IMR-90 (cell line): ENCODE results near the gene GPR171. TPM values are rescaled to one million over a fixed set of nuclear protein-coding genes. Genes with fewer than 3 reads are reported as not detected.

Experiments used
- ATAC-seq: fragments of 200-7000 bp; cut with Tn5 transposase; 2 replicates; pipeline ENCODE4 v1.9.1; 2020; ENCODE audit warnings: low read depth, mild to moderate bottlenecking, moderate library complexity
- BruUV-seq: library from RNA; stranded (reverse); fragments of 400-500 nt; replicated peaks from 2 replicates; lab custom pipeline; 2021; lab: Mats Ljungman, UMichigan
- CTCF ChIA-PET: fragments of 300-600 bp; formaldehyde crosslinking; extraction: SDS; loops from one replicate; lab custom pipeline; 2021; ENCODE audit warnings: antibody characterized with exemption; lab: Yijun Ruan, JAX
- POLR2A ChIA-PET: fragments of 300-600 bp; sonication (Branson Sonifier 250); formaldehyde crosslinking; loops from one replicate; lab custom pipeline; 2022; ENCODE audit warnings: antibody characterized with exemption; ENCODE audit not compliant: unreplicated experiment; lab: Charles Lee
- DNase-seq: peaks from one replicate; pipeline ENCODE4 v3.0.0; 2013
- H2AFZ ChIP-seq: replicated peaks from 2 replicates; pipeline ENCODE3; 2013; ENCODE audit warnings: low read length, mild to moderate bottlenecking; ENCODE audit not compliant: poor library complexity
- H2AK5ac ChIP-seq: 2 replicates; pipeline ENCODE4 v1.6.1; 2013; ENCODE audit warnings: low read depth, low read length, inconsistent platforms
- H2AK9ac ChIP-seq: replicated peaks from 2 replicates; pipeline ENCODE3; 2013; ENCODE audit warnings: mild to moderate bottlenecking, low read depth, low read length, moderate library complexity; ENCODE audit not compliant: poor library complexity
- H2BK120ac ChIP-seq: 2 replicates; pipeline ENCODE4 v1.6.1; 2013; ENCODE audit warnings: low read depth, low read length, inconsistent platforms
- H2BK15ac ChIP-seq: 3 replicates; pipeline ENCODE4 v1.6.1; 2013; ENCODE audit warnings: low read depth, low read length, inconsistent platforms
- H2BK20ac ChIP-seq: 2 replicates; pipeline ENCODE4 v1.6.1; 2013; ENCODE audit warnings: low read depth, mild to moderate bottlenecking, inconsistent platforms, low read length, moderate library complexity
- H2BK5ac ChIP-seq: 2 replicates; pipeline ENCODE4 v1.6.1; 2013; ENCODE audit warnings: mild to moderate bottlenecking, low read depth, low read length, inconsistent platforms; ENCODE audit not compliant: poor library complexity, severe bottlenecking
- H3K14ac ChIP-seq: replicated peaks from 2 replicates; pipeline ENCODE4 v1.6.1; 2013; ENCODE audit warnings: low read depth, low read length, inconsistent platforms
- H3K18ac ChIP-seq: 2 replicates; pipeline ENCODE4 v1.6.1; 2013; ENCODE audit warnings: low read depth, low read length, control low read depth
- H3K23ac ChIP-seq: 2 replicates; pipeline ENCODE4 v1.6.1; 2013; ENCODE audit warnings: low read depth, low read length, inconsistent platforms
- H3K27ac ChIP-seq: 2 replicates; pipeline ENCODE4 v1.5.1; 2013; ENCODE audit warnings: mild to moderate bottlenecking, control low read depth, low read length; ENCODE audit not compliant: insufficient read depth
- H3K27me3 ChIP-seq: 2 replicates; pipeline ENCODE4 v1.6.1; 2013; ENCODE audit warnings: low read length; ENCODE audit not compliant: control insufficient read depth, insufficient read depth
- H3K36me3 ChIP-seq: 2 replicates; pipeline ENCODE4 v1.6.1; 2013; ENCODE audit warnings: low read length, mixed read lengths; ENCODE audit not compliant: control insufficient read depth, insufficient read depth
- H3K4ac ChIP-seq: 2 replicates; pipeline ENCODE4 v1.6.1; 2013; ENCODE audit warnings: low read depth, low read length, inconsistent platforms
- H3K4me1 ChIP-seq: 2 replicates; pipeline ENCODE4 v1.6.1; 2013; ENCODE audit warnings: low read length, mixed read lengths; ENCODE audit not compliant: control insufficient read depth, insufficient read depth
- H3K4me2 ChIP-seq: 2 replicates; pipeline ENCODE4 v1.6.1; 2013; ENCODE audit warnings: low read depth, mild to moderate bottlenecking, control low read depth, low read length, moderate library complexity
- H3K4me3 ChIP-seq: 2 replicates; pipeline ENCODE4 v1.5.1; 2013; ENCODE audit warnings: low read depth, mild to moderate bottlenecking, control low read depth, low read length, moderate library complexity; ENCODE audit not compliant: insufficient read depth
- H3K56ac ChIP-seq: 2 replicates; pipeline ENCODE4 v1.6.1; 2013; ENCODE audit warnings: low read length, inconsistent platforms; ENCODE audit not compliant: insufficient read depth; ENCODE audit errors: extremely low read depth
- H3K79me1 ChIP-seq, 2 experiments: 2 replicates each; pipeline ENCODE4 v1.6.1; 2013; ENCODE audit warnings: low read length in 2 of 2, inconsistent platforms in 1 of 2, low read depth in 1 of 2
- H3K9ac ChIP-seq: 2 replicates; pipeline ENCODE4 v1.6.1; 2013; ENCODE audit warnings: low read depth, low read length, control low read depth
- H3K9me1 ChIP-seq: 2 replicates; pipeline ENCODE4 v1.6.1; 2013; ENCODE audit warnings: low read length, inconsistent platforms; ENCODE audit not compliant: insufficient read depth
- H3K9me3 ChIP-seq: 2 replicates; pipeline ENCODE4 v1.6.1; 2013; ENCODE audit warnings: low read length; ENCODE audit not compliant: control insufficient read depth, insufficient read depth
- H4K20me1 ChIP-seq: 2 replicates; pipeline ENCODE4 v1.6.1; 2013; ENCODE audit warnings: low read length, inconsistent platforms; ENCODE audit not compliant: insufficient read depth
- H4K5ac ChIP-seq: 2 replicates; pipeline ENCODE4 v1.6.1; 2013; ENCODE audit warnings: mild to moderate bottlenecking, low read depth, low read length, control low read depth
- H4K8ac ChIP-seq, 2 experiments: 2 replicates each; pipeline ENCODE4 v1.6.1; 2013; ENCODE audit warnings: low read depth in 2 of 2, low read length in 2 of 2, control low read depth in 1 of 2, inconsistent platforms in 1 of 2
- H4K91ac ChIP-seq: 2 replicates; pipeline ENCODE4 v1.6.1; 2013; ENCODE audit warnings: low read depth, low read length, inconsistent platforms; ENCODE audit not compliant: insufficient read depth
- FOS ChIP-seq: fragments of 150-350 bp; IDR thresholded peaks from 2 replicates; pipeline ENCODE4 v1.6.1; 2016; ENCODE audit warnings: low read depth, low read length
- WGBS, 2 experiments: methylation state at CpG; one replicate each; pipeline versions ENCODE4 v1.1.5 to v1.1.7; 2013; ENCODE audit warnings: missing lambda C conversion rate in 2 of 2; ENCODE audit not compliant: insufficient read length in 1 of 2; ENCODE audit errors: extremely low coverage in 2 of 2; 5-methylcytosine and 5-hydroxymethylcytosine counted together
- dilution Hi-C: fragments of 300-500 bp; cut with HindIII; formaldehyde crosslinking; loops from one replicate; pipeline ENCODE4 v1.14.3; 2018; ENCODE audit warnings: low sequenced_read_pairs; ENCODE audit not compliant: unreplicated experiment
- in situ Hi-C: fragments of 300-500 bp; cut with MboI; formaldehyde crosslinking; loops from 3 replicates; pipeline ENCODE4 v1.14.3; 2019; ENCODE audit warnings: low sequenced_read_pairs, inconsistent platforms, mixed read lengths
- intact Hi-C: fragments of 100-400 bp; cut with micrococcal nuclease; formaldehyde crosslinking; loops from 2 replicates; pipeline ENCODE4 v1.10.0; 2022
- polyA plus RNA-seq, 3 experiments: library from polyadenylated mRNA; depleted of rRNA; stranded (reverse); fragments of >200 nt; gene quantifications; 2 replicates each; pipeline ENCODE4 v1.2.3, GENCODE V29; 2012; ENCODE audit warnings: low replicate concordance in 1 of 3
- total RNA-seq: library from RNA; depleted of rRNA; stranded (reverse); fragments of >200 nt; gene quantifications from 2 replicates; pipeline ENCODE4 v1.2.3, GENCODE V29; 2012

Gene GPR171
- total and polyA plus RNA-seq, 2 of the 4 experiments (the other 2 are of a cell fraction), result not detected

- Histone ChIP-seq H3K23ac (no peak overlapping the region), H2AFZ (no peak overlapping the region), H2BK120ac (no peak overlapping the region), H3K18ac (no peak overlapping the region), H4K91ac (no peak overlapping the region), H3K27me3 (no peaks in the 10 kb centered on the region), H2BK5ac (no peak overlapping the region), H2BK15ac (no peak overlapping the region), H3K4ac (no peak overlapping the region), H3K9me3 (no peaks in the 10 kb centered on the region), H4K20me1 (no peaks in the 10 kb centered on the region), H2AK5ac (no peak overlapping the region), H3K4me3 (no peak overlapping the region), H2AK9ac (no peak overlapping the region), H3K4me1 (no peaks in the 10 kb centered on the region), H3K9ac (no peak overlapping the region), H3K27ac (no peak overlapping the region), H4K8ac (no peak overlapping the region), H3K56ac (no peak overlapping the region), H4K5ac (no peak overlapping the region), H3K9me1 (no peaks in the 10 kb centered on the region), H3K4me2 (no peak overlapping the region), H3K79me1 (no peaks in the 10 kb centered on the region), H3K36me3 (no peaks in the 10 kb centered on the region), H2BK20ac (no peak overlapping the region), H3K14ac (no peak overlapping the region)
- no peak for DNase-seq
- WGBS, 2 experiments, result no CpG with 5 or more reads among the region's 3 CpGs
- POLR2A ChIA-PET, result no interaction called here
- CTCF ChIA-PET, result interaction anchor here (0.6 kb wide), 1 partner anchor 73 kb away, joined by 7 read pairs; no protein-coding TSS in a partner anchor
- intact Hi-C loops (no loop called here), dilution Hi-C loops (no loop called here), in situ Hi-C loops (no loop called here)
- no TSS peak for BruUV-seq
- ATAC-seq, result no peak
- no peak for TF ChIP-seq FOS
Observed at GRCh38 chr3:151206201-151206600, 3.2 kb upstream of the GPR171 start.
